Activated naive CD4-positive, alpha-beta T cell treated with anti-CD3 and anti-CD28 coated beads, Interleukin-2, amount 50 U/mL, for 16 hours (primary cell): Measurements from ENCODE around the gene E2F4.

Source experiments
- DNase-seq: peaks from one replicate; pipeline ENCODE4 v3.0.0-alpha.2; 2020

Gene E2F4

DNA sequence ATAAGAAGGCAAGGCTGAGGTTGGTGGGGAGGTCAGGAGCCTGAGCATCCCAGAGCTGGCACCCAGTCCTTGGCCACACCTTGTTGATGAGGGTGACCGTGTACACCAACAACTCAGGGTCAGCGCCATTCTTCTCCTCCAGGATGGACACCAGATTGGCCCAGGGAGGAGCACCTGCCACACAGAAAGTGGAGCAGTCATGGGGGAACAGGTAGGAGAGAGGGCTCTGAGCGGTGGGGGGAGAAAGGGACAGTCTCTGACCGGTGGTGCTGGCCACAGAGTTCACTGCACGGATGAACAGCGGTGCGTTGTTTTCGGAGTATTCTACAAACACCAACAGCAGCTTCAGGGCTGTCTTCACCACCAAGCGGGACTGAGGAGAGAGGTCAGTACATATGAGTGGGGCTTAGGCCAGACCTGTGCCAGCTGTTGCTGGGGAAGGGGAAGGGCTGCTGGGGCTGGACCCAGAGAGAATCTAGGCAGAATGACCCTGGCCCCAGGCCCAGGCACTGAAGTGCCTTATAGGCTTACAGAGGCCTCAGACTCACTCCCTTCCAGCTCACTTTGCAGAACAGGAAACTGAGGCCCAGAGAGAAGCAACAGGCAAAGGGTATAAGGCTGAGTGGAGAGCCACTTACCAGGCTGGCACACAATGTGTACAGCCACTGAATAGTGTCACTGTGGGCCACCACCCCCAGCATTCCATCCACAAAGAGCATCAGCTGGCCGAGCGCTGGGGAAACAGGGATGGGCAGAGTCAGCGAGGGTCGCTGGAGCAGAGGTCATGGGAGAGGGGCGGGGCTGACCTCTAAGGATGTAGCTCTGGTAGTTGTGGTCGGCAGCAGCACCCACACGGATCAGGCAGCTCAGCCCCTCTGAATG is 45.7 kb downstream of the E2F4 start:
- no peak for DNase-seq

GRCh38 chr16:67238278-67238575 is 46.3 kb downstream of the E2F4 start:
- no peak for DNase-seq

- DNase-seq = no peak
These were observed 47.0 kb downstream of the E2F4 start for GRCh38 chr16:67238806-67239470.

- no peak for DNase-seq
These were observed 48.6 kb downstream of the E2F4 start for GRCh38 chr16:67240506-67240905.

DNA sequence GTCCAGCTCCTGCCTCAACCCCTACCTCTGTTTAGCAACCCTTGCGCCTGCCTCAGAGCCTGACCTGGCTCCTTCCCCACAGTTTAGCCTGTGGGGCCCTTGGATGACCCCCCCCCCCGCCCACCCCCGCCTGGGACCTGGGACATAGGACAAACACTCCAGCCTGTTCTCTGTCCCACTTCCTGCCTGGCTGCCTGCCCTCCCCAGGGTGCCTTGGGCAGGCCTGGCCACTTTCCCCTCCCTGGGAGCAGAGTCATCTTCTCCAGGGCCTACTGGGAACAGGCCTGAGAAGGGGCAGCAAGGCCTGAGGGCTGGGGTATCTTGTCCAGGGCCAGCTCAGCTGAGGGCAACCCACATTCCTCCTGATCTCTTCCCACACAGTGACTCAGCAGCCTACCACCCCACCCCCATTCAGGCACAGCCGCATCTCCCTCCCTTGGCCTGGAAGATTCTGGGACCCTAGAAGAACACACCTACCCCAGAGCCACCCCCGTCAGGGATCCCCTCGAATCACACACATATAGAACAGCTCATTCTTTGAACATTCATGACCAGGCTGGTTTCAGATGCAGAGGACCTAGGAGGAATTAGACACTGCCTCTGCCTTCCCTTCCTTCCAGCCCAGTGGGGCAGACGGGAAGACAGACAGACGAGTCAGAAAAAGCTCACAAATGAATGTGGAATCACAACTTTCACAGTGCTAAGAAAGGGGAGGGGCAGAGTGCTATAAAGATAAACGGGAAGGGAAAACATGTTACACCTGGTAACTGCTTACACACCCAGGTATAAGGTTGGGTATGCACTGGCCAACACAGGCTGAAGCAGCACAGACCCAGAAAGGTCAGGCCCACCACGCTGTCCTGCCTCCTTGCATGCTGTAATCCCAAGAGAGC is 49.3 kb downstream of the E2F4 start:
- DNase-seq = no peak

- no peak for DNase-seq
These were observed 50.3 kb downstream of the E2F4 start for GRCh38 chr16:67242138-67242730.

- DNase-seq = no peak
These were observed 51.5 kb downstream of the E2F4 start for GRCh38 chr16:67243481-67243880.

DNA sequence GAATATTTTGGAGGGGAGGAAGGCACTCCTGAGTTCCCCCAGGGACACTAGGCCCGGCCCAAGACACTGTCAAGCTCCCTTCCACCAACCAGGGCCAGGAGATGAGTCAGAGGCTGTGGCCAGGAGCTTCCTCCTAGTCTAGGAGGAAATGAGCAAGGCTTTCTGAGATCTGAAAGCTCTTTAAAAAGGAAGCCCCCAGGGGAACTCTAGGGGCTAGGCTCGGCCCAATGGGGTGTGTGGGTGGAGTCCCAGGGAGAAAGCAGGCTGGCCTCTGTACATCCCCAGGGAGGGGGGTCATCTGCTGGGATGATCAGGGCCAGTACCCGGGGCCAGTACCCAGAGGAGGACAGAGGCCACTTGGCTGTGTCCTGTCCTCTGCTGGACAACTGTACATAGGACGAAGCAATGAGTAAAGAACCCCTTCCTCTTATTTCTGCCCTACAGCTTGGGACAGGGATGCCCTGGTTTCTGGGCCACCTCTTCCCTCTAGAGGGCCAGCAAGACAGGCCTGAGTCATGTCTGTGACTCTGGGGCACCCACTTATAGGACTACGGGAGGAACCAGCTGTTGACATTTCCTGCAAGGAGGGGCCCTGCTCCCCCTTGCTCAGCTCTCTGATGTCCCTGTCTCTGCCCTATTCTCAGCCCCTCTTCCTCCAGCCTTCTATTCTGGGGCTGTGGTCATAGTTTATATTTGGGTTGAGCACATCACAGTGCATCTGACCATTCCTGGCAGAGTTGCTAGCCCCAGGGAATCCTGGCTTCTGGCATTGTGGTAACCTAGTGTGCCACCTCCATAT is 52.6 kb downstream of the E2F4 start:
- peak; percentile 72 for DNase-seq

- DNase-seq = no peak
These were observed 53.2 kb downstream of the E2F4 start for GRCh38 chr16:67245186-67245585.

- no peak for DNase-seq
These were observed 53.7 kb downstream of the E2F4 start for GRCh38 chr16:67245674-67246080.

GRCh38 chr16:67246081-67246755 is 54.3 kb downstream of the E2F4 start:
- no peak for DNase-seq

DNA sequence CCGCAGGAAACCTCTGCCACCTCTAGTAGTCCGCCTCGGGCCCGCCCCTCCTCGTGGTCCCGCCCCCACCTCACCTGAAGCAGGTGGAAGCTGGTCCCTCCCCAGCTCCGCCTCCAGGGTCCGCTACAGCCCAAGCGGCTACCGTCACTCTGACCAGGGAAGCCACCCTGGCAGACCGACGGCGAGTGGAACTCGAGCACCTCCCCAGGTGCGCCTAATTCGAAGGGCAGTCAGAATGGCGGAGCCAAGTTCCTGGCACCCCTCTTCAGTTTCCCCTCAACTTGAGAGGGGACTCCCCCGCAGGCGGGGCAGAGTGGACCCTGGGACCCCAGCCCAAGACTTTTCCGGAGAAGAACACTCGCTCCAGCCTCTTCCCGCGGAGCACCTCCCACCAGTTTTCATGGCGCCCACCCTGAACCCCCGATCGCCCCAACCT is 54.8 kb downstream of the E2F4 start:
- DNase-seq = peak; percentile 39

- peak; percentile 96 for DNase-seq
These were observed 55.5 kb downstream of the E2F4 start, which contains the start of gene FHOD1 for GRCh38 chr16:67247192-67248072. Gene FHOD1, minus strand, starts transcription at chr16:67247481. Its CDS starts 71 bp downstream, at chr16:67247410.

DNA sequence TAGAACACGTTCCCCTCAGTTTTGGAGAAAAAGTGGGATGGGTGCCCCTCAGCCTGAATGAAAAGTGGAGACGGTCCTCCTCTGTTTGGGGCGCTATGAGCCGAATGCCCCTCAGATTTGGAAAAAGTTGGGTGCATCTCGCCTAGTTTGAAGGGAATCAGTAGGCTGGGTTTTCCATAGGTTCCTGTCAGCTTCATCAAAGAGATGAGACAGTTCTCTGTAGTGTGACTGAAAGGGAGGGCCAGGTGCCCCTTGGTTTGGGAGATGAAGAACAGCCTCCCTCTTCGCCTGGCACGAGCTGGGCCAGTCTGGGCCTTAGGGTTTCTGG is 56.1 kb downstream of the E2F4 start:
- DNase-seq = no peak
